Measurements from ENCODE around the gene NR6A1.

Gene NR6A1

DNA sequence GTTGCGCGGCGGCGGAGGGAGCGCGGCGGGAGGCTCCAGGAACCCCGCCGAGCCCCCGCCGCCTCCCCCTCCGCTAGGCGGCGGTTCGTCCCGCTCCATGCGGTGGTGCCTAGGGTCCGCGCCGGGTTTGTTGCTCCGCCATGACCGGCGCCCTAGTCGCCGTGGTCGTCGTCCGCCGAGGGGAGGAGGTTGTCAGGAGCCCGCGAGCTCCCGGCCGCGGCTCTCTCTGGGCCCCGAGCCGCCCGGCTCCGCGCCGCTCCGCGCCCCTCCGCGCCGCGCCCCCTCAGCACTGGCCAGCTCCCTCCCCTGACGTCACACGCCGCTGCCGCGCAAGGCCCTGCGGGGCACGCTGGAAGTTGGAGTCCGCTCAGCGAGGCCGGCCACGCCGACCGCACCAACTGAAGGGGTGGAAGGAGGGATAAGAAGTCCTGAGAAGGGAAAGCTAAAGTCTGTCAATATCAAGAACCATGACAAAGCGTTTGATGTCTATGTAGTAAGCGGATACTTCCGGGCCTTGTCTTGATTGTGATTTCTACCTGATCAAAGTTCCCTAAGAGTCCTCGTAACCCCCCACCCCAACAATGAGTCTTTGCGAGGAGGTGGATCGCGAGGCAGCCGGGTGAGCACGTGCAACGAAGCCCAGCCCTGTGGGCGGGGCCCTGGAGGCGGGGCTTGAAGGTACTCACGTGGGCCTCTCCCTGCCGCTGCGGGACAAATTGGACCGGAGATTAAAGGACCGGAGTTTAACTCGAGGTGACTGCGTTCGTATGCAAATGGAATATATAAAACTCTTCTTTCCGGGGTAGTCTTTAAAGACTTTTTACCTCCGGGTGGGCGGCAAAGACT is at the start of gene NR6A1:
TSS of gene NR6A1 (minus strand) at position 291 of the 846 bp plus-strand sequence.
- in situ Hi-C loops (cut with MboI; ENCODE audit: low sequenced_read_pairs): loop anchor here (5.0 kb wide), 1 partner anchor 76 kb away; no protein-coding TSS in a partner anchor

DNA sequence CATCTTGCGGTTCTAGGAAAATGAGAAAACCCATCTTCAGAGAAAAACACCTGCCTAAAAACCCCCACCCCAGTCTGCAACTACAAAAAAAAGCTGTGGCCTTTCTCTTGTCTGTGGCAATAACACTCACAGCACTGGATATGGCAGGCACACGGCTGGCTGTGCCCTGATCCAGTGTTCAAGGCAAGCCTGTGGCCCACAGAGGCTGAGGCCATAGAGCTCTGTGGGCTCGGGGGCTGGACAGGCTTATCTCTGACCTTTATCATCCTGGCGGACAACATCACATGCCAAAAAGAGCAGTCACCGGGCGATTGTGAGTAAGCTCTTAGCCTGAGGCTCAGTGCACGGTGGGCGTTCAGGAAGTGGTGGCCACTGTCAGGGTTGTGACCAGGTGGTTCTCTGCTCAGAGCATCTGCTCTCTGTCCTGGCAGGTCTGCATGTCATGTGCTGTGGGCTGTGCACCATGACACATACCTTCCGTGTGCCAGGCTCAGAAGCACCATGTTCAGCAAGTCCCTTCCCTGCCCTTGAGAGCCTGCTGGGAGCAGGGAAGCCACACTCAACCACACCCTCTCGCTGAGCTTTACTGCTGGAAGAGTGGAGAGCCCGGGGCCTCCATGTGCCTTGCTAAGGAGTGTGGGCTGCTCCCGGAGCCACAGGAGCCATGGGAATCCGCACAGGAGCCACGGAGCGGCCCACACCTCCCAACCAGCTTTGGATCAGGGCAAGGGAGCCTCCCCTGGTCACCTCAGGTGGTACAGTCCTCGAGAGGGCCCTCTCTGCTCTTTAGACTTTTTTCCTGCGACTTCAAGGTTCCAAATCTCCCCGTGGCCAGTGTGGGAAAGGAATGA is 47.5 kb upstream of the NR6A1 start:
- in situ Hi-C loops (cut with MboI; ENCODE audit: low sequenced_read_pairs): no loop called here

DNA sequence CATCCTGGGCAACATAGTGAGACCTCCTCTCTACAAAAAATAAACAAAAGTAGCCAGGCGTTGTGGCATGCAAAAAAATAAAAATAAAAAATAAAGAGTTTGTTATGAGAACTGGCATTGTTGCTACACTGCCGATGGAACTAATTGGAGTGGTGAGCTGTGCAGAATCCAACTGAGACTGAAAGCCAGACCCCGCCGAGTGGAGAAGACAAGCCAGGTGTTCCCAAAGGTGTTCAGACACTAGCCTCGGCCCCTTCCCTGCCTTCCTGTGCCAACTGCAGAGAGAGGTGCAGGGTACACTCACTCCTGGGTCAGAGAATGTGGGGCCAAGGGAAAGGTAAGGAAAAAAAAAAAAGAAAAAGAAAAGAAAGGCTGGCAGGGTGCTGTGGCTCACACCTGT is 44.5 kb upstream of the NR6A1 start:
- in situ Hi-C loops (cut with MboI; ENCODE audit: low sequenced_read_pairs): no loop called here

DNA sequence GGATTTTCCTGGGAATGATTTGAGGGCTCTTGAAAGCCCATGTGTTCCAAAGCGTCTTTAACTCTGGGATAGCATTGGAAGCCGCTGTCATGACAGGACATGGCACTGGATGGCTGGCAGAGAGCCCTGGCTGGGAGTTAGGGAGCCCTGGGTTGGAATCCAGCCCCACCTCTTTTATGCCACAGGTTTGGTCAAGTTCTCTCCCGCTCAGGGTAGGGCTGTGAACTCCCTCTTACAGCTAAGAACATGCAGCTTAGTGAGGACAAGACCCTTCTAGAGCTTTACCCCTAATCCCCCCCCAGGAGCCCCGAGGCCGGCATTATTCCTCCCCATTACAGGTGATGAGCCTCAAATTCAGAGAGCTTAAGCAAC is 43.0 kb upstream of the NR6A1 start:
- in situ Hi-C loops (cut with MboI; ENCODE audit: low sequenced_read_pairs): no loop called here

DNA sequence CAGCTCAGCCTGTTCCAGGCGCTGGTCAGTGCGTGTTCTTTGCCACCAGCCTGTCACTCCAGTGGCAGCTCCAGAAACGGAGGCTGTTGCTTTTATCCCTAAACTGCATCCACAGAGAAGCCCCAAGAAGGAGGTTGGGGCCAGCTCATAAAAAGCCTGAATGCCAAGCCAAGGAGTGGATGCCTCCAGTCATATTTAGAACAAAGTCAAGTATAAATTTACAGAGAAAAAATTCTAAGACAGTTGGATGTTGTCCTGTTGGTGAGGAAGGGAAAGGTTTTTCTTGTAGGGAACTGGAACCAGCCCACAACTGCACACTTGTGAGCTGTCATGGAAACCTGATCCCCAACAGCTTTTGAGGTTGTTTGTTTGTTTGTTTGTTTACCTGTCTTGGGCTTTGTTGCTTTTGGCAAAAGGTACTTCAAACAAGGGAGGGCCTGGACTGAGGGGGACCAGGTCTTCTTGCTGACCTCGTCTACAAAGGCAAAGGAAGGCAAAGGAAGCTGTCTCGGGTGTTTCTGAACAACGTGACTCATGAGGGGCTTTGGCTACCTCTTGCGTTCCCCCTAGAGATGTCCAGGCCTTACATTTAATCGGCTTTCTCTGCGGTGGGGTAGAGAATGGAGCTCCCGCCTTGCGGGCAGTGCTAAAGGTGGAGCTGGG is 42.5 kb upstream of the NR6A1 start:
- in situ Hi-C loops (cut with MboI; ENCODE audit: low sequenced_read_pairs): no loop called here

DNA sequence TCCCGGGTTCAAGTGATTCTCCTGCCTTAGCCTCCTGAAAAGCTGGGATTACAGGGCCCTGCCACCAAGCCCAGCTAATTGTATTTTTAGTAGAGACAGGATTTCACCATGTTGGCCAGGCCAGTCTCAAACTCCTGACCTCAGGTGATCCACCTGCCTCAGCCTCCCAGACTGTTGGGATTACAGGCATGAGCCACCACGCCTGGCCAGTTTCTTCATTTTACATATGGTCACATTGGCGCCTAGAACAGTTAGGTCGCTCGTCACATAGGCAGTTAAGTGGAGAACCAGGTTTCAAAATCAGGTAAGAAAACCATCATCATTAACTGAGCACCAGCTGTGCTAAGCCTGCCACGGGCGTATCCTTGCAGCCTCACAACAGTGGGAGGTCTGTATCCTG is 41.9 kb upstream of the NR6A1 start:
- in situ Hi-C loops (cut with MboI; ENCODE audit: low sequenced_read_pairs): no loop called here

DNA sequence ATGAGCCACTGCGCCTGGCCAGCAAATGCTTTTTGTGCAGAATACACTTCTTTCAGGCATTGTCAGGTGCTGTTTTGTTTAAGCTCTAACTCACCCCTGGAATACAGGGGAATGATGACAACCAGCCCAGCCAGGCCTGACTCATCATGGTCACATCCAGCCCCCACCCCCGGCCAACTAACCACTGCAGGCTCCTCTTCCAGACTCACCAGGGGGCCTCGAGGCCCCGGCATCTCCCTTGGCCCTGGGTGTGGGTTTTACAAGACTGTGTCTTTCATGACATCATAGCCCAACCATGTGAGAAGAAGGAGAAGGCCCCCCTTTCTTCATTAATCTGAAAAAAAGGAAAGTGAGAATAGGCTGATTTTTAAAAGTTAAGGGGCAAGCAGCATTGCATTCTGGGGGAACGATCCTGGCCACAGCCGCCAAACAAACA is 41.3 kb upstream of the NR6A1 start:
- in situ Hi-C loops (cut with MboI; ENCODE audit: low sequenced_read_pairs): no loop called here

DNA sequence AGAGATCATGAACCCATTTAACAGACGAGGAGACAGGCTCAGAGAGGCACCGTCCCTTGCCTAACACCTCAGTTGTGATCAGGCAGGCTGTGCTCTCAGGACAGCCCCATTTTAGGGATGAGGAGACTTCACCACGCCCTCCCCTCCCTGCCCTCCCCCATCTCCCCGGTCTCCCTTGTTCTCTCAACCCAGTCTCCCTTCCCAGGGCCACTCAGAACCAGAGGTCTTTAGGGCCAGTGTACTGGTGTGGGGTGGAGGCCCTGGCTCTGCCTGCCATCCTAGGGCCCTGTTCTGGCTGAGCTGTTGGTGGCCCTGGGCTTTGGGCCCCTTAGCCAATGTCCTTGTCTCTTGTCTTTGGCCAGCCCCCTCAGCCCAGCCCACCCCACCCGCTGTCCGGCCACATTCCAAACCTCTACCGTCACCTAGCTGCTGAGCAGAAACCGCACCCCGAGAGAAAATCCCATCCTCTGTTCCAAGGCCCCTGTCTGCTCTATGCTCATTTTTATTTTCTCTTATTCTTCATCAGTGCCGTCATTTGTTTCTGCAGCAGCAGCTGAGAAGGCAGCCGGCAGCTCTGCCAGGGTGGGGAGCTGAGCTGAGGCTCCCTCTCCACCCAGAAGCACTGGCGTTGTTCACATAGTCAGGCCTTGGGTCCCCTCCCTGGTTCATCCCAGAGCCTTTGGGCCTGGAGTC is 39.7 kb upstream of the NR6A1 start:
- in situ Hi-C loops (cut with MboI; ENCODE audit: low sequenced_read_pairs): no loop called here

DNA sequence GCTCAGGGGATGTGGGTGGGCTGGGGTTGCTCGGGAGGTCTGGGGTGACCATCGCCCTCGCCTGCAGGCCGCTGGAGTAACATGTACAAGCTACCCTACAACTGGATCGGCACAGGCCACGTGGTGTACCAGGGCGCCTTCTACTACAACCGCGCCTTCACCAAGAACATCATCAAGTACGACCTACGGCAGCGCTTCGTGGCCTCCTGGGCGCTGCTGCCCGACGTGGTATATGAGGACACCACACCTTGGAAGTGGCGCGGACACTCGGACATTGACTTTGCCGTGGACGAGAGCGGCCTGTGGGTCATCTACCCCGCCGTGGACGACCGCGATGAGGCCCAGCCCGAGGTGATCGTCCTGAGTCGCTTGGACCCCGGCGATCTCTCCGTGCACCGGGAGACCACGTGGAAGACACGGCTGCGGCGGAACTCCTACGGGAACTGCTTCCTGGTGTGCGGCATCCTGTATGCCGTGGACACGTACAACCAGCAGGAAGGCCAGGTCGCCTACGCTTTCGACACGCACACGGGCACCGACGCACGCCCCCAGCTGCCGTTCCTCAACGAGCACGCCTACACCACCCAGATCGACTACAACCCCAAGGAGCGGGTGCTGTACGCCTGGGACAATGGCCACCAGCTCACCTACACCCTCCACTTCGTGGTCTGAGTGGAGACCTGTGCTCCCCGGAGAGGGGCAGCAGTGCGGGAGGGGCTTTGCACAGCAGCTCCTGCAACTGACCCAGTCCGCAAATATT is 38.8 kb upstream of the NR6A1 start:
- in situ Hi-C loops (cut with MboI; ENCODE audit: low sequenced_read_pairs): no loop called here

DNA sequence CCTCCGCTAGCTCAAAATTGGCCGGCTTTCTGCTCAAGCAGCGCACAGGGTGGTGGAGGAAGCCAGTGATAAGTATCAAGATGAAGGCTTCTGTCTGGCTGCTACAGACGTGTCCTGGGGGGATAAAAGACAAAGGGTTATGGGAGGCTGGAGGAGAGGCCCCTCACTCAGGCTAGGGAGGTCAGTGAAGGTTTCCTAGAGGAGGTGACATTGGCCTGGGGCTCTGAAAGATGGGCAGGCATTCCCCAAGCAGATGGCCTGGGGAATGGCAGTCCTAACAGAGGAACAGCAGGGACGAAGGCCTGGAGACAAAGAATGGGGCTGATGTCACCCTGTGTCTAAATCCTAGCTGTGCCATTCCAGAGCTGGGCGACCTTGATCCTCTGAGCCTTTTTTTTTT is 38.1 kb upstream of the NR6A1 start:
- in situ Hi-C loops (cut with MboI; ENCODE audit: low sequenced_read_pairs): no loop called here

DNA sequence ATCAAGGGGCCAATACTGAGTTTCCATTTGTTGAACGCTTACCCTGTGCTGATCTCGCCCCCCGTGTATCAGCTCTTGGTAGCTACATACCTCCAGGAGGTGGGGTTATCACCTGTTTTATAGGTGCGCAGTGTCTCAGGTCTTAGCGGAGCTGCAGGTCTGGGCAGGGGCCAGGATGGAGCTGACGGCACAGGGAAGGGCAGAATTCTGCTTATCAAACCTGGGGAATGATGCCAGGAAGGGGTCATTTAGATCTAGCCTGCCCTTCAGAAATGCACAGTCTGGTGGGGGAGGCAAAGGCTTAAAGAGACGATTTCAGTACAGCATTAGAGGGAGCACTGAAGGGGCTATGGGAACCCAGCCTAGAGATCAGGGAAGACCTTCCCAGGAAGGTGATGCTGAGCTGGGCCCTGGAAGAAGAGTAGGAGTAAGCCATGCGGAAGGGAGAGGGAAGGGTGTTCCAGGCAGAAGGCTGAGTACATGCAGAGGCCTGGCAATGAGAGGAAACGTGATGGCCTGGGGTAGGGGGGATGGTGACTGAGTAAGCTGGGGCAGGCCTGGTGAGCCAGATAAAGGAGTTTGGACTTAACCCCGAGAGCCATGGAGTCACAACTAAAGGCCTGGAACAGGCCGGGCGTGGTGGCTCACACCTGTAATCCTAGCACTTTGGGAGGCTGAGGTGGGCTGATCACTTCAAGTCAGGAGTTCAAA is 37.3 kb upstream of the NR6A1 start:
- in situ Hi-C loops (cut with MboI; ENCODE audit: low sequenced_read_pairs): no loop called here

DNA sequence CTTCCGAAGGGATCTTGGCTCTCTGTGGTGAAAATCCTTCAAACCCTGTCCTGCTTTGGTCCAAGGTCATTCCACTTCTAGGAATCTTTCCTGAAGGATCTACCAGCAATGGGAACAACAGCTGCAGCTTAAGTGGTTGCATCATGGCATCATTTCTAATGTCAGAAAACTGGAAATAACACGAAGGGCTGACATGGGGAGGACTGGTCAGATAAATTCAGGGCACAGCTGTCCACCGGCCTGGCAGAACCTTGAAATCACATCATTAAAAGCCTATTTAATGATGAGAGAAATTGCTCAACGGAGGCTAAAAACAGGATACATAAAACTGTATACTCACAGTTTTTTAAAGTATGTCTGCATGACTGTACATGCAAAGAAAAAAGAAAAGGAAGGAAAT is 34.1 kb upstream of the NR6A1 start:
- in situ Hi-C loops (cut with MboI; ENCODE audit: low sequenced_read_pairs): no loop called here

DNA sequence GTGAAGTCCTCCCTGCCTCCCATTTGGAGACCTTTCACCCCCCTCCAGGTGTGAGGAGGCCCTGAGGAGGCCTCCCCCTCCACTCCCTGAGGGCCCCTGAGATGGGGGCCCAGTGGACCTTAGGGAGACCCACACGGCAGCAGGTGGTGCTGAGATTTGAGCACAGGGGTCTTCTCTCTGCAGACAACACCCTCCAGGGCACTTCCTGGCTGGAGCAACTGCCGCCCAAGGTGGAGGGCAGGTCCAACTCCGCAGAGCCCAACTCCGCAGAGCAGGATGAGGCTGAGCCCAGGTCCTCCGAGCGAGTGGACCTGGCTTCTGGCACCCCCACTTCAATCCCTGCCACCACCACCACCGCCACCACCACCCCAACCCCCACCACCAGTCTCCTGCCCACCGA is 32.8 kb upstream of the NR6A1 start:
- in situ Hi-C loops (cut with MboI; ENCODE audit: low sequenced_read_pairs): no loop called here

DNA sequence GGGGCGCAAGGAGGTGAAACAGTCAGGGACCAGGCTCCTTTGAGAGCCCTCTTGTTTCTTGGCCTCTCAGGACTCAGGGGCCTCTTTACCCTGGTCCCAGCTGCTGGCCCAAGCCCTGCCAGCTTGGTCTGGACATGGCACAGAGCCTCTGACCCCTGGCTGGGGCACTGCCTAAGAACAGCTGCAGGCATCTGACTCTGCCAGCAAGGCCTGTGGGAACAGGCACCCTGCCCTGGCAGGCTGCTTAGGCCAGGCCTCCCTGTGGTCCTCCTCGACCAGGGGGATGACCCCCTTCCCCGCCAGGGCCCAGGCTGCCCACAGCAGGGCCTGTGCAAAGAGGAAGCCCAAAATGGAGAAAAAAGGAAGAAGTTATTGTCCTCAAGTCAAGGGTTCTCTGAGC is 31.3 kb upstream of the NR6A1 start:
- in situ Hi-C loops (cut with MboI; ENCODE audit: low sequenced_read_pairs): no loop called here

DNA sequence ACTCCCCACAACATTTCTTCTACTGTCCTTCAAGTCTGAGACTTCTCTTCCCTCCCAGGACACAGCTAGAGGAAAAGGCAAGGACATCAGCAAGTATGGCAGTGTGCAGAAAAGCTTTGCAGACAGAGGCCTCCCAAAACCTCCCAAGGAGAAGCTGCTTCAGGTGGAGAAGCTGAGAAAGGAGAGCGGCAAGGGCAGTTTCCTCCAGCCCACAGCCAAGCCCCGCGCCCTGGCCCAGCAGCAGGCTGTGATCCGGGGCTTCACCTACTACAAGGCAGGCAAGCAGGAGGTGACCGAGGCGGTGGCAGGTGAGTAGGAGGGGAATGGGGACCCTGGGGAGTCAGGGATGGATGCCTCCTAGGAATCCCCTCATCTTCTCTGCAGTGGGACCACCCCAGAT is 30.2 kb upstream of the NR6A1 start:
- in situ Hi-C loops (cut with MboI; ENCODE audit: low sequenced_read_pairs): no loop called here

DNA sequence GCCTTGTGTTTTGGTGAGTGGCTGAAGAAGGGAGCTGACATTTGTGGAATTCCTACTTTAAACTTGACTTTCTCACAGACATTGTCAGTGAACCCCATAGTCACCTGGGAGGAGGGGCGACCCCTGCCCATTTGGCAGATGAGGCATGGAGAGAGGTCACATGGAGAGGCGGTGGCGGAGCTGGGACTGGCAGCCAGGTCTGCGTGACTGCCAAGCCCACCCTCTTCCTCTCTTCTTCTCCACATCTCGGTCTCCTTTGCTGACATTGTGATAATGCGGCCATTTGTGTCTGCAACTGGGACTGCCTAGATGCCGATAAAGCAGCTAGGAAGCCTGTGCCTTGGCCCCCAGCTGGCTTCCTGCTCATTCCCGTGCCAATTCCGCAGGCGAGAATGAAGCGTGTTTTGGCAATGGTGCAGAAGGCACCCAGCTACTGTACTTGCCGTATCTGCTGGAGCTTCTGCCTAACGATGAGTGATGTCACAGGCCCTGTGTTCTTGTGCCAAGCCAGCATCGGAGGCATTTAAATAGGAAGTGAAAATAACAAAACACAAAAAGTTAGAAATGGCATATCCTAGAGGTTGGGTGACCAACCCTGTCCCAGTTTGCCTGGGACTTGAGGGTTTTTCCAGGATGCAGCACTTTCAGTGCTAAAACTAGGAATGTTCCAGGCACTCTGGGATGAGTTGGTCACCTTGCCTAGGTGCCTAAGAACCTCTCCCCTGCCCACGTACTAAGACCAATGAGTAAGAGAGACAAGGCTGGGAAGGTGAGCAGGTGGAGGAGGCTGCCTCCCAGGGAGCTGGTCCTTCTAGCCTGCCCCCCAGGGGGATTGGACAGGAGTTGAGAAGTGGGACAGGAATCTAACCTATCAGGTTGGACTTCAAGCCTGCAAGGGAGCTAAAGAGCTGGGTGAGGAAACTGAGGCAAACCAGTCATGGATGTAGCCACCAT is 29.5 kb upstream of the NR6A1 start:
- in situ Hi-C loops (cut with MboI; ENCODE audit: low sequenced_read_pairs): no loop called here

DNA sequence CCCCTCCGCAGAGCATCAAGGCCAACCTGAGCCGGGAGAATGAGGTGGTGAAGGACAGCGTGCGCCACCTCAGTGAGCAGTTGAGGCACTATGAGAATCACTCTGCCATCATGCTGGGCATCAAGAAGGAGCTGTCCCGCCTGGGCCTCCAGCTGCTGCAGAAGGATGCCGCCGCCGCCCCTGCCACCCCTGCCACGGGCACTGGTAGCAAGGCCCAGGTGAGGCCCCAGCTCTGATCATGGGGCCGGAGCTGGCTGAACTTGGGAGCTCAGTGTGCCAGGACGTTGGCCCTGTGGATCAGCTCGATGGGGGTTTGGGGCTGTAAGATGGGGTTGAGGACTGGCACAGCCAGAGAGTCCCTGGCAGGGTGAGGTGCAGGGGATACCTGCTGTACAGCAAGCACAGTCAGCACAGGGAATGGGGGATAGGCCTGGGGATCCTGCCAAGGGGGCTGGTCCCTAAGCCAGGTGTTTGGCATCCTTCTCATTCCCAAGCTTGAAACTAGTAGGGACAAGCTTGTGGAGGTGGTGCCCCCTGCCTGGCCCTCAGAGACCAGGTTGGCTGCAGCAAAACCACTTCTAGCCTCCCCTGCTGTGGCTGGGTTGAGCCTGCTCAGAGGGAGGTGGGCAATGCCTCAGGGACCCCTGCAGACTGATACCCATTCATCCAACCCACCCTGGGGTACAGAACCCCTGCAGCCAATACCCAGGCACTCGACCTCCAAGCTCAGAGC is 28.3 kb upstream of the NR6A1 start:
- in situ Hi-C loops (cut with MboI; ENCODE audit: low sequenced_read_pairs): no loop called here
